ENCODE results near the gene PHETA2. TPM values are rescaled to one million over a fixed set of nuclear protein-coding genes. Genes with fewer than 3 reads are reported as not detected.

PHETA2 gene
- total RNA-seq, 2 experiments from 2014 or later, result 0.97 to 1.3 TPM

- H3K9me3 Mint-ChIP-seq, result peaks cover 12% of the 10 kb centered on the region
- CTCF ChIA-PET, result no interaction called here
- no peak overlapping the region for H3K4me3 Mint-ChIP-seq
- H3K27ac Mint-ChIP-seq, result no peak overlapping the region
- ATAC-seq (no peak), DNase-seq (no peak)
- POLR2A ChIA-PET, result no interaction called here
- peaks cover 19% of the 10 kb centered on the region for H3K4me1 Mint-ChIP-seq (ENCODE audit: low read depth)
- intact Hi-C loops (cut with micrococcal nuclease), result no loop called here
- H3K36me3 Mint-ChIP-seq (ENCODE audit: low read depth), result no peaks in the 10 kb centered on the region
- peaks cover 2% of the 10 kb centered on the region for H3K27me3 Mint-ChIP-seq
- no peak for TF ChIP-seq CTCF (IDR thresholded peaks at IDR 0.05)
Measured at GRCh38 chr22:42035256-42035655, 38.8 kb upstream of the PHETA2 start.

- no peak overlapping the region for H3K4me3 Mint-ChIP-seq
- TF ChIP-seq CTCF (IDR thresholded peaks at IDR 0.05), result no peak
- peaks cover 10% of the 10 kb centered on the region for H3K9me3 Mint-ChIP-seq
- no peak overlapping the region for H3K27ac Mint-ChIP-seq
- CTCF ChIA-PET, result no interaction called here
- POLR2A ChIA-PET, result no interaction called here
- no peak for DNase-seq
- intact Hi-C loops (cut with micrococcal nuclease), result no loop called here
- H3K27me3 Mint-ChIP-seq, result peaks cover 3% of the 10 kb centered on the region
- H3K36me3 Mint-ChIP-seq (ENCODE audit: low read depth), result peaks cover 12% of the 10 kb centered on the region
- ATAC-seq, result no peak
- peaks cover 2% of the 10 kb centered on the region for H3K4me1 Mint-ChIP-seq (ENCODE audit: low read depth)
Measured at GRCh38 chr22:42039271-42039670, 34.8 kb upstream of the PHETA2 start.

GRCh38 chr22:42041784-42042183, 32.3 kb upstream of the PHETA2 start:
- DNase-seq (no peak), ATAC-seq (no peak)
- Mint-ChIP-seq H3K4me1 (ENCODE audit: low read depth) (no peaks in the 10 kb centered on the region), H3K4me3 (no peak overlapping the region), H3K36me3 (ENCODE audit: low read depth) (peaks cover 12% of the 10 kb centered on the region), H3K27me3 (peaks cover 3% of the 10 kb centered on the region), H3K27ac (no peak overlapping the region), H3K9me3 (peaks cover 7% of the 10 kb centered on the region)
- ChIA-PET CTCF (interaction anchor here (1.0 kb wide), 1 partner anchor 12 kb away, joined by 4 read pairs; no protein-coding TSS in a partner anchor), POLR2A (interaction anchor here (1.9 kb wide), 1 partner anchor 8 kb away, joined by 8 read pairs; no protein-coding TSS in a partner anchor)
- no peak for TF ChIP-seq CTCF (IDR thresholded peaks at IDR 0.05)
- intact Hi-C loops (cut with micrococcal nuclease), result no loop called here

- H3K27ac Mint-ChIP-seq, result no peak overlapping the region
- no peak for DNase-seq
Measured at GRCh38 chr22:42050641-42051180, 23.3 kb upstream of the PHETA2 start.

GRCh38 chr22:42052765-42053164, 21.3 kb upstream of the PHETA2 start:
- peaks cover 16% of the 10 kb centered on the region for H3K9me3 Mint-ChIP-seq
- no peaks in the 10 kb centered on the region for H3K27me3 Mint-ChIP-seq
- no peak overlapping the region for H3K4me3 Mint-ChIP-seq
- CTCF ChIA-PET, result no interaction called here
- ATAC-seq, result no peak
- no peak for DNase-seq
- peaks cover 8% of the 10 kb centered on the region for H3K36me3 Mint-ChIP-seq (ENCODE audit: low read depth)
- no peak for TF ChIP-seq CTCF (IDR thresholded peaks at IDR 0.05)
- H3K4me1 Mint-ChIP-seq (ENCODE audit: low read depth), result no peaks in the 10 kb centered on the region
- intact Hi-C loops (cut with micrococcal nuclease), result no loop called here
- H3K27ac Mint-ChIP-seq, result no peak overlapping the region
- POLR2A ChIA-PET, result no interaction called here

More at GRCh38 chr22:42050641-42051180, 23.3 kb upstream of the PHETA2 start:
- intact Hi-C loops (cut with micrococcal nuclease), result no loop called here
- H3K9me3 Mint-ChIP-seq, result peaks cover under 1% of the 10 kb centered on the region
- H3K4me1 Mint-ChIP-seq (ENCODE audit: low read depth), result no peaks in the 10 kb centered on the region
- no peak overlapping the region for H3K4me3 Mint-ChIP-seq
- H3K36me3 Mint-ChIP-seq (ENCODE audit: low read depth), result no peaks in the 10 kb centered on the region
- ChIA-PET CTCF (no interaction called here), POLR2A (no interaction called here)
- no peak for ATAC-seq
- TF ChIP-seq CTCF (IDR thresholded peaks at IDR 0.05), result no peak
- H3K27me3 Mint-ChIP-seq, result no peaks in the 10 kb centered on the region
